IMR-90 (cell line): ENCODE measurements around the gene PCSK5. TPM values are rescaled to one million over a fixed set of nuclear protein-coding genes. Genes with fewer than 3 reads are reported as not detected.
A peak's percentile ranks its signal among the peaks of the same experiment; 100 is the strongest.

Experiments used
- ATAC-seq: fragments of 200-7000 bp; cut with Tn5 transposase; 2 replicates; pipeline ENCODE4 v1.9.1; 2020; ENCODE audit warnings: low read depth, mild to moderate bottlenecking, moderate library complexity
- Bru-seq: library from RNA; stranded (reverse); fragments of 400-500 nt; gene quantifications from one replicate; lab custom pipeline; 2021; lab: Mats Ljungman, UMichigan
- BruChase-seq, 2 experiments: library from RNA; stranded (reverse); fragments of 400-500 nt; gene quantifications; one replicate each; lab custom pipeline; 2021; lab: Mats Ljungman, UMichigan
- BruUV-seq: library from RNA; stranded (reverse); fragments of 400-500 nt; replicated peaks from 2 replicates; lab custom pipeline; 2021; lab: Mats Ljungman, UMichigan
- CTCF ChIA-PET: fragments of 300-600 bp; formaldehyde crosslinking; extraction: SDS; loops from one replicate; lab custom pipeline; 2021; ENCODE audit warnings: antibody characterized with exemption; lab: Yijun Ruan, JAX
- POLR2A ChIA-PET: fragments of 300-600 bp; sonication (Branson Sonifier 250); formaldehyde crosslinking; loops from one replicate; lab custom pipeline; 2022; ENCODE audit warnings: antibody characterized with exemption; ENCODE audit not compliant: unreplicated experiment; lab: Charles Lee
- DNase-seq: peaks from one replicate; pipeline ENCODE4 v3.0.0; 2013
- H2AFZ ChIP-seq: replicated peaks from 2 replicates; pipeline ENCODE3; 2013; ENCODE audit warnings: low read length, mild to moderate bottlenecking; ENCODE audit not compliant: poor library complexity
- H2AK5ac ChIP-seq: 2 replicates; pipeline ENCODE4 v1.6.1; 2013; ENCODE audit warnings: low read depth, low read length, inconsistent platforms
- H2AK9ac ChIP-seq: replicated peaks from 2 replicates; pipeline ENCODE3; 2013; ENCODE audit warnings: mild to moderate bottlenecking, low read depth, low read length, moderate library complexity; ENCODE audit not compliant: poor library complexity
- H2BK120ac ChIP-seq: 2 replicates; pipeline ENCODE4 v1.6.1; 2013; ENCODE audit warnings: low read depth, low read length, inconsistent platforms
- H2BK15ac ChIP-seq: 3 replicates; pipeline ENCODE4 v1.6.1; 2013; ENCODE audit warnings: low read depth, low read length, inconsistent platforms
- H2BK20ac ChIP-seq: 2 replicates; pipeline ENCODE4 v1.6.1; 2013; ENCODE audit warnings: low read depth, mild to moderate bottlenecking, inconsistent platforms, low read length, moderate library complexity
- H2BK5ac ChIP-seq: 2 replicates; pipeline ENCODE4 v1.6.1; 2013; ENCODE audit warnings: mild to moderate bottlenecking, low read depth, low read length, inconsistent platforms; ENCODE audit not compliant: poor library complexity, severe bottlenecking
- H3K14ac ChIP-seq: replicated peaks from 2 replicates; pipeline ENCODE4 v1.6.1; 2013; ENCODE audit warnings: low read depth, low read length, inconsistent platforms
- H3K18ac ChIP-seq: 2 replicates; pipeline ENCODE4 v1.6.1; 2013; ENCODE audit warnings: low read depth, low read length, control low read depth
- H3K23ac ChIP-seq: 2 replicates; pipeline ENCODE4 v1.6.1; 2013; ENCODE audit warnings: low read depth, low read length, inconsistent platforms
- H3K27ac ChIP-seq: 2 replicates; pipeline ENCODE4 v1.5.1; 2013; ENCODE audit warnings: mild to moderate bottlenecking, control low read depth, low read length; ENCODE audit not compliant: insufficient read depth
- H3K27me3 ChIP-seq: 2 replicates; pipeline ENCODE4 v1.6.1; 2013; ENCODE audit warnings: low read length; ENCODE audit not compliant: control insufficient read depth, insufficient read depth
- H3K36me3 ChIP-seq: 2 replicates; pipeline ENCODE4 v1.6.1; 2013; ENCODE audit warnings: low read length, mixed read lengths; ENCODE audit not compliant: control insufficient read depth, insufficient read depth
- H3K4ac ChIP-seq: 2 replicates; pipeline ENCODE4 v1.6.1; 2013; ENCODE audit warnings: low read depth, low read length, inconsistent platforms
- H3K4me1 ChIP-seq: 2 replicates; pipeline ENCODE4 v1.6.1; 2013; ENCODE audit warnings: low read length, mixed read lengths; ENCODE audit not compliant: control insufficient read depth, insufficient read depth
- H3K4me2 ChIP-seq: 2 replicates; pipeline ENCODE4 v1.6.1; 2013; ENCODE audit warnings: low read depth, mild to moderate bottlenecking, control low read depth, low read length, moderate library complexity
- H3K4me3 ChIP-seq: 2 replicates; pipeline ENCODE4 v1.5.1; 2013; ENCODE audit warnings: low read depth, mild to moderate bottlenecking, control low read depth, low read length, moderate library complexity; ENCODE audit not compliant: insufficient read depth
- H3K56ac ChIP-seq: 2 replicates; pipeline ENCODE4 v1.6.1; 2013; ENCODE audit warnings: low read length, inconsistent platforms; ENCODE audit not compliant: insufficient read depth; ENCODE audit errors: extremely low read depth
- H3K79me1 ChIP-seq, 2 experiments: 2 replicates each; pipeline ENCODE4 v1.6.1; 2013; ENCODE audit warnings: low read length in 2 of 2, inconsistent platforms in 1 of 2, low read depth in 1 of 2
- H3K9ac ChIP-seq: 2 replicates; pipeline ENCODE4 v1.6.1; 2013; ENCODE audit warnings: low read depth, low read length, control low read depth
- H3K9me1 ChIP-seq: 2 replicates; pipeline ENCODE4 v1.6.1; 2013; ENCODE audit warnings: low read length, inconsistent platforms; ENCODE audit not compliant: insufficient read depth
- H3K9me3 ChIP-seq: 2 replicates; pipeline ENCODE4 v1.6.1; 2013; ENCODE audit warnings: low read length; ENCODE audit not compliant: control insufficient read depth, insufficient read depth
- H4K20me1 ChIP-seq: 2 replicates; pipeline ENCODE4 v1.6.1; 2013; ENCODE audit warnings: low read length, inconsistent platforms; ENCODE audit not compliant: insufficient read depth
- H4K5ac ChIP-seq: 2 replicates; pipeline ENCODE4 v1.6.1; 2013; ENCODE audit warnings: mild to moderate bottlenecking, low read depth, low read length, control low read depth
- H4K8ac ChIP-seq, 2 experiments: 2 replicates each; pipeline ENCODE4 v1.6.1; 2013; ENCODE audit warnings: low read depth in 2 of 2, low read length in 2 of 2, control low read depth in 1 of 2, inconsistent platforms in 1 of 2
- H4K91ac ChIP-seq: 2 replicates; pipeline ENCODE4 v1.6.1; 2013; ENCODE audit warnings: low read depth, low read length, inconsistent platforms; ENCODE audit not compliant: insufficient read depth
- CTCF ChIP-seq: conservative IDR thresholded peaks from 2 replicates; pipeline ENCODE4 v1.5.1; 2012; ENCODE audit warnings: mild to moderate bottlenecking, low read depth, low read length, improper control_type of control experiment
- FOS ChIP-seq: fragments of 150-350 bp; IDR thresholded peaks from 2 replicates; pipeline ENCODE4 v1.6.1; 2016; ENCODE audit warnings: low read depth, low read length
- MAZ ChIP-seq: IDR thresholded peaks from 2 replicates; pipeline ENCODE4 v1.6.1; 2012; ENCODE audit warnings: low read depth, mild to moderate bottlenecking, low read length, improper control_type of control experiment, moderate library complexity, borderline replicate concordance
- POLR2A ChIP-seq: IDR thresholded peaks from 2 replicates; pipeline ENCODE4 v1.6.1; 2012; ENCODE audit warnings: mild to moderate bottlenecking, low read depth, low read length
- RAD21 ChIP-seq: IDR thresholded peaks from 2 replicates; pipeline ENCODE4 v1.6.1; 2012; ENCODE audit warnings: low read length, improper control_type of control experiment
- SMC3 ChIP-seq: fragments of 150-350 bp; IDR thresholded peaks from 2 replicates; pipeline ENCODE4 v1.6.1; 2016; ENCODE audit warnings: low read depth, mild to moderate bottlenecking, antibody characterized with exemption, low read length, moderate library complexity
- USF2 ChIP-seq: fragments of 150-350 bp; IDR thresholded peaks from 2 replicates; pipeline ENCODE4 v1.6.1; 2017; ENCODE audit warnings: mild to moderate bottlenecking, antibody characterized with exemption, low read length, low read depth
- WGBS, 2 experiments: methylation state at CpG; one replicate each; pipeline versions ENCODE4 v1.1.5 to v1.1.7; 2013; ENCODE audit warnings: missing lambda C conversion rate in 2 of 2; ENCODE audit not compliant: insufficient read length in 1 of 2; ENCODE audit errors: extremely low coverage in 2 of 2; 5-methylcytosine and 5-hydroxymethylcytosine counted together
- dilution Hi-C: fragments of 300-500 bp; cut with HindIII; formaldehyde crosslinking; loops from one replicate; pipeline ENCODE4 v1.14.3; 2018; ENCODE audit warnings: low sequenced_read_pairs; ENCODE audit not compliant: unreplicated experiment
- in situ Hi-C: fragments of 300-500 bp; cut with MboI; formaldehyde crosslinking; loops from 3 replicates; pipeline ENCODE4 v1.14.3; 2019; ENCODE audit warnings: low sequenced_read_pairs, inconsistent platforms, mixed read lengths
- intact Hi-C: fragments of 100-400 bp; cut with micrococcal nuclease; formaldehyde crosslinking; loops from 2 replicates; pipeline ENCODE4 v1.10.0; 2022
- long read RNA-seq: library from polyadenylated mRNA; unstranded; transcript quantifications from one replicate; pipeline ENCODE4 v2.0.0, GENCODE V29; 2021; ENCODE audit not compliant: unreplicated experiment
- polyA plus RNA-seq, 3 experiments: library from polyadenylated mRNA; depleted of rRNA; stranded (reverse); fragments of >200 nt; gene quantifications; 2 replicates each; pipeline ENCODE4 v1.2.3, GENCODE V29; 2012; ENCODE audit warnings: low replicate concordance in 1 of 3
- total RNA-seq: library from RNA; depleted of rRNA; stranded (reverse); fragments of >200 nt; gene quantifications from 2 replicates; pipeline ENCODE4 v1.2.3, GENCODE V29; 2012; rRNA removed

PCSK5 gene
- total RNA-seq (2.8 and 3.0 TPM in 2 replicates), polyA plus RNA-seq (2012; rRNA removed) (1.3 and 1.5 TPM in 2 replicates), Bru-seq, nascent RNA (percentile 71 among the genes with signal in this experiment), BruChase-seq, experiment 1, labeled RNA remaining after a 6-hour chase (percentile 49 among the genes with signal in this experiment), BruChase-seq, experiment 2, labeled RNA remaining after a 2-hour chase (percentile 47 among the genes with signal in this experiment)
- 0.86 and 1.6 TPM in 2 replicates for polyA plus RNA-seq (2012; cell fraction: cytosol; rRNA removed)
- polyA plus RNA-seq (2012; cell fraction: nucleus; rRNA removed; ENCODE audit: low replicate concordance): 1.7 and 2.4 TPM in 2 replicates
- long read RNA-seq, full-length matches to known transcripts: 22 of 43 reads
- long read RNA-seq, partial matches to known transcripts: 11 of 43 reads
- long read RNA-seq, other reads (novel, unspliced or antisense): 10 of 43 reads

GRCh38 chr9:75890472-75891276 lies at the start of gene PCSK5:
Gene PCSK5, plus strand, starts transcription at chr9:75890673. Its CDS starts 509 bp downstream, at chr9:75891182.
- dilution Hi-C loops: no loop called here
- no TSS peak for BruUV-seq
- ChIA-PET POLR2A (interaction anchor here (0.6 kb wide), 1 partner anchor 425 kb away, joined by 17 read pairs; no protein-coding TSS in a partner anchor), CTCF (interaction anchor here (0.7 to 1.2 kb wide), 4 partner anchors 10 to 414 kb away, joined by 3 to 4 read pairs (median 4); no protein-coding TSS in a partner anchor)
- peak within 1 kb of the TSS; percentile 21 for H3K4ac ChIP-seq
- DNase-seq (peak; percentile 89), ATAC-seq (peak; percentile 86)
- peak within 1 kb of the TSS; percentile 34 for H2BK5ac ChIP-seq
- H3K27me3 ChIP-seq: no peaks in the 10 kb centered on the region
- no peaks in the 10 kb centered on the region for H3K9me3 ChIP-seq
- H3K14ac ChIP-seq: peak within 1 kb of the TSS; percentile 39; the same call in 1 of the 2 replicates
- no peaks in the 10 kb centered on the region for H3K36me3 ChIP-seq
- no peaks in the 10 kb centered on the region for H3K9me1 ChIP-seq
- H2AK5ac ChIP-seq: no peak within 1 kb of the TSS
- H4K8ac ChIP-seq: peak within 1 kb of the TSS; percentile 27 to 45; a peak in 1 of 4 replicates
- H4K20me1 ChIP-seq: no peaks in the 10 kb centered on the region
- no peak within 1 kb of the TSS for H2AK9ac ChIP-seq
- no peak within 1 kb of the TSS for H4K91ac ChIP-seq
- peak within 1 kb of the TSS; percentile 73; the same call in 1 of the 2 replicates for H3K56ac ChIP-seq
- H3K9ac ChIP-seq: peak within 1 kb of the TSS; percentile 79
- peak within 1 kb of the TSS; percentile 44 for H2BK20ac ChIP-seq
- peak within 1 kb of the TSS; percentile 64 for H3K23ac ChIP-seq
- peak within 1 kb of the TSS; percentile 85 for H2AFZ ChIP-seq
- in situ Hi-C loops: loop anchor here (25.0 kb wide), 1 partner anchor 822 kb away; no protein-coding TSS in a partner anchor
- intact Hi-C loops: loop anchor here (2.0 to 10.0 kb wide), 9 partner anchors 107 to 502 kb away; partner anchors contain the start of gene RFK
- WGBS, 2 experiments: 0% methylated on average over 15 of the region's 83 CpGs; no CpG with 5 or more reads in 1 of the 2 experiments
- peak within 1 kb of the TSS; percentile 71 for H2BK120ac ChIP-seq
- H3K18ac ChIP-seq: peak within 1 kb of the TSS; percentile 8
- H3K79me1 ChIP-seq: 0 out of 4 replicates have a peak, but pooled peaks cover 0 to 4% of the 10 kb centered on the region in 2 experiments
- TF ChIP-seq POLR2A (peak; percentile 78), SMC3 (peak; percentile 12; the same call in 1 of the 2 replicates), CTCF (peak; percentile 29), MAZ (peak; percentile 95), RAD21 (peak; percentile 26; the same call in 1 of the 2 replicates), USF2 (no peak), FOS (no peak)
- peak within 1 kb of the TSS; percentile 64 for H3K4me3 ChIP-seq
- H4K5ac ChIP-seq: peak within 1 kb of the TSS; percentile 19; the same call in 1 of the 2 replicates
- H3K4me2 ChIP-seq: peak within 1 kb of the TSS; percentile 94
- no peaks in the 10 kb centered on the region for H3K4me1 ChIP-seq
- peak within 1 kb of the TSS; percentile 80 for H3K27ac ChIP-seq
- peak within 1 kb of the TSS; percentile 2; the same call in 2 of the 3 replicates for H2BK15ac ChIP-seq
